Measurements from ENCODE around the gene PARPBP.

The PARPBP gene

GRCh38 chr12:102227954-102228353 lies 108.0 kb downstream of the PARPBP start:
- H3K4me1 ChIP-seq (ENCODE audit: insufficient read depth, low read length, poor library complexity, severe bottlenecking): no peaks in the 10 kb centered on the region

GRCh38 chr12:102232036-102232435 lies 112.1 kb downstream of the PARPBP start:
- H3K9me2 ChIP-seq (replicated peaks; ENCODE audit: low read depth, low read length): no peaks in the 10 kb centered on the region
- no peak overlapping the region for H3K4me2 ChIP-seq (ENCODE audit: low read depth, low read length, poor library complexity, severe bottlenecking)
- no peaks in the 10 kb centered on the region for H3K9me3 ChIP-seq (ENCODE audit: insufficient read depth, low read depth, low read length)
- H3K36me3 ChIP-seq (ENCODE audit: insufficient read depth, low read length): no peaks in the 10 kb centered on the region
- H3K4me1 ChIP-seq (ENCODE audit: insufficient read depth, low read length, poor library complexity, severe bottlenecking): no peaks in the 10 kb centered on the region
- no peaks in the 10 kb centered on the region for H4K20me1 ChIP-seq (ENCODE audit: insufficient read depth, low read length, poor library complexity, severe bottlenecking)
- TF ChIP-seq EZH2phosphoT487 (IDR thresholded peaks at IDR 0.05; ENCODE audit: borderline replicate concordance) (no peak), CTCF (conservative IDR thresholded peaks at IDR 0.05; ENCODE audit: low read length) (no peak)
- no peak overlapping the region for H3K9ac ChIP-seq (ENCODE audit: low read depth, low read length, poor library complexity, severe bottlenecking)
- no peaks in the 10 kb centered on the region for H3K27me3 ChIP-seq (ENCODE audit: insufficient read depth, low read length, poor library complexity, severe bottlenecking)
- no peaks in the 10 kb centered on the region for H3F3A ChIP-seq (ENCODE audit: low read depth)
- no peak overlapping the region for H3K4me3 ChIP-seq (ENCODE audit: low read length, poor library complexity, severe bottlenecking)
- no peak overlapping the region for H2AFZ ChIP-seq (ENCODE audit: low read length)
- H3K79me2 ChIP-seq (ENCODE audit: insufficient read depth, low read length): no peaks in the 10 kb centered on the region

More at GRCh38 chr12:102227954-102228353, 108.0 kb downstream of the PARPBP start:
- TF ChIP-seq EZH2phosphoT487 (IDR thresholded peaks at IDR 0.05; ENCODE audit: borderline replicate concordance) (no peak), CTCF (conservative IDR thresholded peaks at IDR 0.05; ENCODE audit: low read length) (no peak)
- H3F3A ChIP-seq (ENCODE audit: low read depth): no peaks in the 10 kb centered on the region
- H2AFZ ChIP-seq (ENCODE audit: low read length): no peak overlapping the region
- H3K79me2 ChIP-seq (ENCODE audit: insufficient read depth, low read length): no peaks in the 10 kb centered on the region
- no peaks in the 10 kb centered on the region for H3K9me2 ChIP-seq (replicated peaks; ENCODE audit: low read depth, low read length)
- no peak overlapping the region for H3K4me3 ChIP-seq (ENCODE audit: low read length, poor library complexity, severe bottlenecking)
- H3K9ac ChIP-seq (ENCODE audit: low read depth, low read length, poor library complexity, severe bottlenecking): no peak overlapping the region
- H3K4me2 ChIP-seq (ENCODE audit: low read depth, low read length, poor library complexity, severe bottlenecking): no peak overlapping the region
- H3K9me3 ChIP-seq (ENCODE audit: insufficient read depth, low read depth, low read length): no peaks in the 10 kb centered on the region
- no peaks in the 10 kb centered on the region for H4K20me1 ChIP-seq (ENCODE audit: insufficient read depth, low read length, poor library complexity, severe bottlenecking)
- H3K36me3 ChIP-seq (ENCODE audit: insufficient read depth, low read length): no peaks in the 10 kb centered on the region
- no peaks in the 10 kb centered on the region for H3K27me3 ChIP-seq (ENCODE audit: insufficient read depth, low read length, poor library complexity, severe bottlenecking)

- H3F3A ChIP-seq (ENCODE audit: low read depth): no peaks in the 10 kb centered on the region
- no peaks in the 10 kb centered on the region for H4K20me1 ChIP-seq (ENCODE audit: insufficient read depth, low read length, poor library complexity, severe bottlenecking)
- no peak overlapping the region for H3K4me3 ChIP-seq (ENCODE audit: low read length, poor library complexity, severe bottlenecking)
- no peaks in the 10 kb centered on the region for H3K9me3 ChIP-seq (ENCODE audit: insufficient read depth, low read depth, low read length)
- H3K4me2 ChIP-seq (ENCODE audit: low read depth, low read length, poor library complexity, severe bottlenecking): no peak overlapping the region
- H3K27me3 ChIP-seq (ENCODE audit: insufficient read depth, low read length, poor library complexity, severe bottlenecking): no peaks in the 10 kb centered on the region
- no peak overlapping the region for H2AFZ ChIP-seq (ENCODE audit: low read length)
- no peaks in the 10 kb centered on the region for H3K9me2 ChIP-seq (replicated peaks; ENCODE audit: low read depth, low read length)
- H3K79me2 ChIP-seq (ENCODE audit: insufficient read depth, low read length): no peaks in the 10 kb centered on the region
- no peaks in the 10 kb centered on the region for H3K36me3 ChIP-seq (ENCODE audit: insufficient read depth, low read length)
- no peak for TF ChIP-seq CTCF (conservative IDR thresholded peaks at IDR 0.05; ENCODE audit: low read length)
- TF ChIP-seq EZH2phosphoT487 (IDR thresholded peaks at IDR 0.05; ENCODE audit: borderline replicate concordance): no peak
- H3K4me1 ChIP-seq (ENCODE audit: insufficient read depth, low read length, poor library complexity, severe bottlenecking): no peaks in the 10 kb centered on the region
- no peak overlapping the region for H3K9ac ChIP-seq (ENCODE audit: low read depth, low read length, poor library complexity, severe bottlenecking)
Observed at GRCh38 chr12:102232446-102232845, 112.5 kb downstream of the PARPBP start.

Measured in Loucy (cell line).